ENCODE results near the gene DNAH3. TPM values are rescaled to one million over a fixed set of nuclear protein-coding genes. Genes with fewer than 3 reads are reported as not detected.

The DNAH3 gene
- total and polyA plus RNA-seq, 2 of the 13 experiments (the other 11 are each of a cell fraction or from before 2014, with no cell fraction given), result 0.07 to 0.08 TPM

DNA sequence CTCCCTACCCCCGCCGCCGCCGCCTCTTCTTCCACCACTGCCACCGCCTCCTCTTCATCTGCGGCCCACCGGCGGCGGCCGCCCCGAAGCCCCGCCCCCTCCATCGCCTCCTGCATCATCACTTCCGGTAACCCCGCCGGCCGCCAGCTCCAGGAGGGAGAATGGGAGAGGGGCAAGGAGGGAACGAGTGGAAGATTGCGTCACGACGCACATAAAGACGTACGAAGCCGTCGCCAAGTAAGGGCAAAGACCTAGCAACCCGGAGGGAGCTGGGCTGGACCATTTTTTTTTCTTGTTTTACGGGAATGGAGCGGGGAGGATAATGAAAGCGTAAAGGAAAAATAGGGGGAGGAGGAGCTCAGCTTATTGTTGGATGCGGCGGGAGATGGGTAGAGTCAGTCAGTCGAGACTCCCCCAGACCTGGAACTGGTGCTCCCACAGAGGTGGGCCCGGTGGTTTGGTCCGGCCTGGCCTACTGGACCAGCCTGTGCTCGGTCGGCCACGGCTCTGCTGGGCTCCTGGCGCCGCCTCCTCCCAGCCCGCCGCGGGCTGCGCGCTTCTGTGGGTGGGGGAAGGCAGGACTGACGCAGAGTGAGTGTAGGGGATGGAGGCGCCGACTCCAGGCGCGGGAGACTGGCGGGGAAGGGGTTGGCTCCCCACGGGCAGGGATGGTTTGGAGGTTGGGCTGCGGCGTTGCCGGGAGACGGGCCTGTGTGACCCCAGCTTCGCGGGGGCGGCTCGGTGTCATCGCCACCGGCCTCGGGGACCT, 250.2 kb downstream of the DNAH3 start, which contains the start of the genes DCUN1D3 and LYRM1 (continued):
- TF ChIP-seq CBX1 (IDR thresholded peaks at IDR 0.05; ENCODE audit: low read depth) (no peak), HNRNPL (IDR thresholded peaks at IDR 0.05; ENCODE audit: low read depth, low read length) (peak; percentile 19; the same call in 1 of the 2 replicates), SRSF4 (IDR thresholded peaks at IDR 0.05; ENCODE audit: low read depth, low read length, poor library complexity, severe bottlenecking) (no peak), SNAPC5 (CRISPR knock-in tag; IDR thresholded peaks at IDR 0.05; ENCODE audit: borderline replicate concordance) (peak; percentile 88), NAIF1 (CRISPR knock-in tag; IDR thresholded peaks at IDR 0.05; ENCODE audit: borderline replicate concordance) (0 out of 2 replicates have a peak, but pooled peaks have one; percentile 75), ZNF292 (CRISPR knock-in tag; IDR thresholded peaks at IDR 0.05; ENCODE audit: borderline replicate concordance, low read depth) (peak; percentile 66; the same call in 1 of the 2 replicates), WIZ (CRISPR knock-in tag; IDR thresholded peaks at IDR 0.05) (peak; percentile 84), HES4 (CRISPR knock-in tag; IDR thresholded peaks at IDR 0.05; ENCODE audit: borderline replicate concordance) (peak; percentile 95), RNF2 (conservative IDR thresholded peaks at IDR 0.05; ENCODE audit: low read depth) (0 out of 2 replicates have a peak, but pooled peaks have one; percentile 27), ZNF17 (CRISPR knock-in tag; IDR thresholded peaks at IDR 0.05) (no peak), SOX5 (CRISPR knock-in tag; IDR thresholded peaks at IDR 0.05; ENCODE audit: borderline replicate concordance) (no peak; the same call in 1 of the 2 replicates), ZFP82 (CRISPR knock-in tag; IDR thresholded peaks at IDR 0.05; ENCODE audit: borderline replicate concordance) (peak; percentile 89; the same call in 1 of the 2 replicates), CAMTA2 (CRISPR knock-in tag; IDR thresholded peaks at IDR 0.05; ENCODE audit: borderline replicate concordance) (peak; percentile 74; the same call in 1 of the 2 replicates), NPAS2 (CRISPR knock-in tag; IDR thresholded peaks at IDR 0.05; ENCODE audit: borderline replicate concordance) (no peak), KLF12 (CRISPR knock-in tag; IDR thresholded peaks at IDR 0.05; ENCODE audit: borderline replicate concordance) (peak; percentile 77; the same call in 1 of the 2 replicates)
- TF ChIP-seq, protein P1, sequence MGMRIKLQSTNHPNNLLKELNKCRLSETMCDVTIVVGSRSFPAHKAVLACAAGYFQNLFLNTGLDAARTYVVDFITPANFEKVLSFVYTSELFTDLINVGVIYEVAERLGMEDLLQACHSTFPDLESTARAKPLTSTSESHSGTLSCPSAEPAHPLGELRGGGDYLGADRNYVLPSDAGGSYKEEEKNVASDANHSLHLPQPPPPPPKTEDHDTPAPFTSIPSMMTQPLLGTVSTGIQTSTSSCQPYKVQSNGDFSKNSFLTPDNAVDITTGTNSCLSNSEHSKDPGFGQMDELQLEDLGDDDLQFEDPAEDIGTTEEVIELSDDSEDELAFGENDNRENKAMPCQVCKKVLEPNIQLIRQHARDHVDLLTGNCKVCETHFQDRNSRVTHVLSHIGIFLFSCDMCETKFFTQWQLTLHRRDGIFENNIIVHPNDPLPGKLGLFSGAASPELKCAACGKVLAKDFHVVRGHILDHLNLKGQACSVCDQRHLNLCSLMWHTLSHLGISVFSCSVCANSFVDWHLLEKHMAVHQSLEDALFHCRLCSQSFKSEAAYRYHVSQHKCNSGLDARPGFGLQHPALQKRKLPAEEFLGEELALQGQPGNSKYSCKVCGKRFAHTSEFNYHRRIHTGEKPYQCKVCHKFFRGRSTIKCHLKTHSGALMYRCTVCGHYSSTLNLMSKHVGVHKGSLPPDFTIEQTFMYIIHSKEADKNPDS (CRISPR knock-in tag; IDR thresholded peaks at IDR 0.05), result 0 out of 2 replicates have a peak, but pooled peaks have one; percentile 57
- TF ChIP-seq, protein P2, sequence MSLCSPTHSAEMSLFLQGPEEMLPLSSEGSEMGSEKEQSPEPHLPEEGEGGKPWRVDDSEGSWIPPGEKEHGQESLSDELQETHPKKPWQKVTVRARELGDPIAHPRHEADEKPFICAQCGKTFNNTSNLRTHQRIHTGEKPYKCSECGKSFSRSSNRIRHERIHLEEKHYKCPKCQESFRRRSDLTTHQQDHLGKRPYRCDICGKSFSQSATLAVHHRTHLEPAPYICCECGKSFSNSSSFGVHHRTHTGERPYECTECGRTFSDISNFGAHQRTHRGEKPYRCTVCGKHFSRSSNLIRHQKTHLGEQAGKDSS (CRISPR knock-in tag; IDR thresholded peaks at IDR 0.05; ENCODE audit: borderline replicate concordance, low read depth), result peak; percentile 96
- TF ChIP-seq, protein P3, sequence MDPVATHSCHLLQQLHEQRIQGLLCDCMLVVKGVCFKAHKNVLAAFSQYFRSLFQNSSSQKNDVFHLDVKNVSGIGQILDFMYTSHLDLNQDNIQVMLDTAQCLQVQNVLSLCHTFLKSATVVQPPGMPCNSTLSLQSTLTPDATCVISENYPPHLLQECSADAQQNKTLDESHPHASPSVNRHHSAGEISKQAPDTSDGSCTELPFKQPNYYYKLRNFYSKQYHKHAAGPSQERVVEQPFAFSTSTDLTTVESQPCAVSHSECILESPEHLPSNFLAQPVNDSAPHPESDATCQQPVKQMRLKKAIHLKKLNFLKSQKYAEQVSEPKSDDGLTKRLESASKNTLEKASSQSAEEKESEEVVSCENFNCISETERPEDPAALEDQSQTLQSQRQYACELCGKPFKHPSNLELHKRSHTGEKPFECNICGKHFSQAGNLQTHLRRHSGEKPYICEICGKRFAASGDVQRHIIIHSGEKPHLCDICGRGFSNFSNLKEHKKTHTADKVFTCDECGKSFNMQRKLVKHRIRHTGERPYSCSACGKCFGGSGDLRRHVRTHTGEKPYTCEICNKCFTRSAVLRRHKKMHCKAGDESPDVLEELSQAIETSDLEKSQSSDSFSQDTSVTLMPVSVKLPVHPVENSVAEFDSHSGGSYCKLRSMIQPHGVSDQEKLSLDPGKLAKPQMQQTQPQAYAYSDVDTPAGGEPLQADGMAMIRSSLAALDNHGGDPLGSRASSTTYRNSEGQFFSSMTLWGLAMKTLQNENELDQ (CRISPR knock-in tag; IDR thresholded peaks at IDR 0.05; ENCODE audit: borderline replicate concordance), result peak; percentile 27; the same call in 1 of the 2 replicates
- TF ChIP-seq, protein P4, sequence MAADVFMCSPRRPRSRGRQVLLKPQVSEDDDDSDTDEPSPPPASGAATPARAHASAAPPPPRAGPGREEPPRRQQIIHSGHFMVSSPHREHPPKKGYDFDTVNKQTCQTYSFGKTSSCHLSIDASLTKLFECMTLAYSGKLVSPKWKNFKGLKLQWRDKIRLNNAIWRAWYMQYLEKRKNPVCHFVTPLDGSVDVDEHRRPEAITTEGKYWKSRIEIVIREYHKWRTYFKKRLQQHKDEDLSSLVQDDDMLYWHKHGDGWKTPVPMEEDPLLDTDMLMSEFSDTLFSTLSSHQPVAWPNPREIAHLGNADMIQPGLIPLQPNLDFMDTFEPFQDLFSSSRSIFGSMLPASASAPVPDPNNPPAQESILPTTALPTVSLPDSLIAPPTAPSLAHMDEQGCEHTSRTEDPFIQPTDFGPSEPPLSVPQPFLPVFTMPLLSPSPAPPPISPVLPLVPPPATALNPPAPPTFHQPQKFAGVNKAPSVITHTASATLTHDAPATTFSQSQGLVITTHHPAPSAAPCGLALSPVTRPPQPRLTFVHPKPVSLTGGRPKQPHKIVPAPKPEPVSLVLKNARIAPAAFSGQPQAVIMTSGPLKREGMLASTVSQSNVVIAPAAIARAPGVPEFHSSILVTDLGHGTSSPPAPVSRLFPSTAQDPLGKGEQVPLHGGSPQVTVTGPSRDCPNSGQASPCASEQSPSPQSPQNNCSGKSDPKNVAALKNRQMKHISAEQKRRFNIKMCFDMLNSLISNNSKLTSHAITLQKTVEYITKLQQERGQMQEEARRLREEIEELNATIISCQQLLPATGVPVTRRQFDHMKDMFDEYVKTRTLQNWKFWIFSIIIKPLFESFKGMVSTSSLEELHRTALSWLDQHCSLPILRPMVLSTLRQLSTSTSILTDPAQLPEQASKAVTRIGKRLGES (CRISPR knock-in tag; IDR thresholded peaks at IDR 0.05; ENCODE audit: borderline replicate concordance), result peak; percentile 16; the same call in 1 of the 2 replicates

Measured in HepG2 (cell line).